COLO668 (cell line): ENCODE data around the gene TRAF2.

Source experiments
- DNase-seq: peaks from one replicate; lab custom pipeline; 2025; ENCODE audit not compliant: unreplicated experiment; lab: John Stamatoyannopoulos, UW

Gene TRAF2

DNA sequence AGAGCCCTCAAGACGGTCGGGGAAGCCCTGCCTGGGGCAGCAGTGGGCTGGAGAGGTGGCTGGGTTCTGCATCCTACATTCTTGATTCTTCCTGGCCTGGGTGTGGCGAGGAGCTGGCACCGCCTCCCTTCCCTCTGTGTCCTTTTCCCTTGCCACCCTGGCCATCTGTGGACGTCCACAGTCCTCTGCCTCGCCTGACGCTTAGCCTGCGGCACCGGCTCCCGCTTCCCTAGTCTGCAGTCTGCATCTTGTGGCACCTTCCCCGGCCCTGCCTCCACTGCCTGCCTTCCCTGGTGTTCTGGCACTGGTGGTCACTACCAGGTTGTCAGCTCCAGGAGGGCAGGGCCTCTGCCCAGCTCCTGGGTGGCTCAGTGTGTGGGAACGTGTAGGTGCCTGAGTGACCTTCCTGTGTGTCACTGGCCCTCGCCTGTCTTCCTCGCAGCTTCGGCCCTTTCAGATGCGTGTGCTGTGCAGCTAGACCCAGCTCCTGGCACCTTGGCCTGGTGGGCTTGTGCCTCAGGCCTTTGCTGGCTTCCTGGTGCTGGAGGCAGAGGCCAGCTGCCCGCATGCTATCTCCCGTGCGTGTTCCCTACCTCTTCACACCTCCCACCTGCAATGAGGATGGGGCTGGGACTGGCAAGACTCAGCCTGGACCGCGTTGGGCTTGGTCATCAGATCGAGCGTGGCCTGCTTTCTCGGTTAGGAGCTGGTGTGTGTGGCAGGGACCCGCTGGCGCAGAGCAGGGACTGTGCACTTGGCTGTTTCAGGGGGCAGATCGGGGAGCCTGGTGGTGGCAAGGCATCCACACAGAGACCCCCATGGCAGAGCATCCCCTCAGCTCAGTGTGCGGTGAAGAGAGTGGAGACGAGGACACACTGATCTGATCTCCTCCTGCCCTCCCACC is 20.9 kb downstream of the TRAF2 start:
- DNase-seq, result no peak

GRCh38 chr9:136910197-136910900 is 24.0 kb downstream of the TRAF2 start:
- no peak for DNase-seq

- no peak for DNase-seq
Observed at GRCh38 chr9:136910901-136911245, 24.6 kb downstream of the TRAF2 start.

- DNase-seq, result no peak
Observed at GRCh38 chr9:136913701-136914438, 27.6 kb downstream of the TRAF2 start.

DNA sequence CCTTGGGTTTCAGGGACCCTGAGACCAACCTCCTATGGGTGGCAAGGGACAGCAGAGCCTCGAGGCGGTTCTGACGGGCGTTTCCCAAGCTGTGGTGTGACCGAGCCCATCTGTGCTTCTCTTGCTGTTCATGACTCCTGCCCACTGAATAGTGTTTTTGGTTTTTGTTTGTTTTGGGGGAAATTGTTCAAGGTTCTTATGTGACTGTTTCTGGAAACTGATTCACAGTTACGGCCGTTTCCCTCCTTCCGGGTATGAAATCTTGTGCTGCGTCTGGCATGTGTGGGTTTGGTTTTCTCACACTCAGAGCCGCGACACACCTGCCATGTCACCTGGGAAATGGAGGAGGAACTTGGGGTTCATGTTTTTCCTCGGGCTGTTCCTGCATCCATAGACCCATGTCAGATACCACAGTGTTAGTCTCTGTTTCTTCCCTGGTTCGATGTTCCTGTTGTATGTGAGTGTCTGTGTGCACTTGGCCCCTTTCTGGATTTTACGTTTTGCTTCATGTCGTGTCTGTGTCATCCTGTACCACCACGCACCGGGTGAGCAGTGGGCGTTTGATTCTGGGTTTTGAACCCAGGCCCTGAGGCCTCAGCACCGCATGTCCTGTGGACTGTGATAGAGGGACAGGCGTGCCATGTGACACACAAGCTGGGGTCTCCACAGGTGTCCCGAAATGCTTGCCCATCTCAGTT is 29.5 kb downstream of the TRAF2 start:
- no peak for DNase-seq

DNA sequence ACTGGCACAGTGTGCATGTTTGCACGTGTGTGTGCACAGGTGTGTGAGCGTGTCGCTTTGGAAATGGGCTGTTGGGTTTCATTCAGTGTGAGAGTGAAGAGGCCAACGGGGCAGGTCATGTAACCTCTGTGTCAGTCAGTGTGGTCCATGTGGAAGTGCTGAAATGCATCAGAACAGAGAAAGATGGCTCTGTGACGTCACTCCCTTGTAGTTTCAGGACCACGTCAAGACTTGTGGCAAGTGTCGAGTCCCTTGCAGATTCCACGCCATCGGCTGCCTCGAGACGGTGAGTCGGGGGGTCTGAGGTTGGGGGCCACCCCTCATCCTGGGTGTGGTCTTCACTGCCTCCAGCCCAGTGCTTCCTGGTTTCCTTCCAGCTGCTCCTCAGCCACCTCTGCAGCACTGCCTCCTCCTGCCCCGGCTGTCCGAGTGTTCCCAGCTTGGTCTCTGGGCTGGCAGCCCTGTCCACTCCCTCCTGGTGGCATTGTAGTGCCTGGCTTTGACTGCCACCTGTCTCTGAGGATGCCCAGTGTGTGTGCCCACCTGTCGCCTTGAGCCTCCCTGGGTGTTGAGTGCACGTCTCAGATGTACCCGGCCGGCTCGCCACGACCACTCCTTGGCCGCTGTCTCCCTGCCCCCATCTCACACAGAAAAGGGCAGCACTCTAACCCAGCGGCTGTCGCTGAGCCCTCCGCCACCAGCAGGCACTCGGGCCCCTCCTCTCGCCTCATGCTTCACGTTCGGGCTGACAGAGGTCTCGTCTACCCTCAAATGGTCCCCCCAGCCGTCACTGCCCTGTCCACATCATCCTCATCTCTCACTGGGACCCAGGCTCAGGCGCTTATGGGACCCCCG is 30.2 kb downstream of the TRAF2 start:
- DNase-seq, result no peak

DNA sequence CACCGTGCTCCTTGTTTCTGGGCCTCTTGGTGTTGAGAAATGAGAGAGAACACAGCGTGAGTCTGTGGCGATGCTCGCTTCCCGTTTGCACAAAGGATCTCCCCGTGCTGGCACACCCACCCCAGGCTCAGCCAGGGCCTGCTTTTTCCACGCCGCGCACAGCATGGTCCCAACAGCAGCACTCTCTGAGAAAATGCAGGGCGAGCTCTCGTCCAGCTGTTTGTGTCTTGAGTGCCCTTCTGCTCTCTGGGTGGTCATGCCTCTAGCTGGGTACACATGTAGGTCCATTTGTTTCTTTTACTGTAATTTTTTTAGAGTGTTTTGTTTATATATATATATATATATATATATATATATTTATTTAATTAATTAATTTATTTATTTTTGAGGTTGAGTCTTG is 31.6 kb downstream of the TRAF2 start:
- no peak for DNase-seq

DNA sequence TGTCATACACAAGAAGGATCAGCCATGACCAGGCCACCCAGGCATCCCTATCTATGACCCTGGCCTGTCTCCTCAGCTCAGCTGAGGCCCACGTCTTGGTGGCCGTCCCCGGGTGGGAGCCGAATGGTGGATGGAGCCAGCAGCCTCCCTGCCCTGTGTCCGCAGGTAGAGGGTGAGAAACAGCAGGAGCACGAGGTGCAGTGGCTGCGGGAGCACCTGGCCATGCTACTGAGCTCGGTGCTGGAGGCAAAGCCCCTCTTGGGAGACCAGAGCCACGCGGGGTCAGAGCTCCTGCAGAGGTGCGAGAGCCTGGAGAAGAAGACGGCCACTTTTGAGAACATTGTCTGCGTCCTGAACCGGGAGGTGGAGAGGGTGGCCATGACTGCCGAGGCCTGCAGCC is 33.8 kb downstream of the TRAF2 start:
- no peak for DNase-seq

- no peak for DNase-seq
Observed at GRCh38 chr9:136920734-136921231, 34.5 kb downstream of the TRAF2 start.

DNA sequence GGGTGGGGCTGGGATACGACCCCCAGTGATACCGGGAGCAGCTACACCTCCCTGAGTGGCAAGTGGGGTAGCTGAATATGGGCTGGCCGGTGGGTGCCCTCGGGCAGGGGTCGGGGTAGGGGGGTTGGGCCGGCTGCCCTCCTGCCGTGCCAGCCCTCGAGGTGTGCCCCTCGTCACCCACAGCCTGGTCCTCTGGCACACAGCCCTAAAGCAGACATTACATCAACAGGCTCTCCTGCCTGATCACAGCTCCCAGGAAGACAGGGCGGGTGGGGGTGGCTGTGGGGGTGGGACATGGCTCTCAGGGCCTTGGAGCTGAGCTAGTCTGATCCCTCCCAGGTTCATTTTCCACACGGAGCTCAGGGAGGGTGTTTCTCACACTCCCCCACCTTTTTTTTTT is 35.0 kb downstream of the TRAF2 start:
- DNase-seq, result no peak

- no peak for DNase-seq
Observed at GRCh38 chr9:136921718-136922117, 35.4 kb downstream of the TRAF2 start.

- DNase-seq, result no peak
Observed at GRCh38 chr9:136922540-136922939, 36.2 kb downstream of the TRAF2 start.

DNA sequence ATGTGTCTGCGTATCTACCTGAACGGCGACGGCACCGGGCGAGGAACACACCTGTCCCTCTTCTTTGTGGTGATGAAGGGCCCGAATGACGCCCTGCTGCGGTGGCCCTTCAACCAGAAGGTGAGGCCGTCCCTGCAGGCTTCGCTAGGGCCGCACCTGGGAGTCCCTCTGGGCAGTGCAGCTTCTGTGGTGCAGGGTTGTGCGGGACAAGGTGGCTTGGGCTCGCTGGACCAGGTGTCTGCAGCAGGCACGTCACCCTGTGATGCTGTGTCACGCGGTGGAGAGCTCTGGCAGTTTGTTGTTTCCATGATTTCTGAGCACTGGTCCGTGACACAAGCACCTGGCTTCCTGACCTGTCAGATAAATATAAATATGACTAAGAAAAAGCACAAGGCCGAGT is 37.6 kb downstream of the TRAF2 start:
- peak; percentile 97 for DNase-seq

GRCh38 chr9:136925414-136926153 is 39.3 kb downstream of the TRAF2 start:
- DNase-seq, result no peak

- DNase-seq, result no peak
Observed at GRCh38 chr9:136926154-136926704, 39.9 kb downstream of the TRAF2 start.

GRCh38 chr9:136926749-136927148 is 40.4 kb downstream of the TRAF2 start:
- no peak for DNase-seq

- DNase-seq, result no peak
Observed at GRCh38 chr9:136927343-136928271, 41.3 kb downstream of the TRAF2 start.

DNA sequence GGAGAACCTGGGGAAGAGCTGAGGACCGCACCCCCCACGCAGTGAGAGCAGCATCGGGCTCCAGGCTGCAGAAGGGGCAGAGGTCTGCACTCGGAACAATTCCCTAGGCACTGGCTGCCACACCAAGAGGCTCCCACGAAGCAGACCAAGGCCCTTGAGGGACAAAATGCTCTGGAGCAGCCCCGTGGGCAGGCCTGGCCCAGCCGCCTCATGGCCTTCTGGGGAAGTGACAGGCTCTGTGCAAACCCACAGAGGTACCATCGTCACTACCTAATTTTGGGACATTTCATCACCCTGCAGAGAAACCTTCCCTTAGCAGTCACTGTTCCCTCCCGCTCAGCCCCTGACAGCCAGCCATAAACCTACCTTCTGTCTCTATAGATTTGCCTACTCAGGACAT is 42.3 kb downstream of the TRAF2 start:
- DNase-seq, result no peak
